AG20443 (cell line): ENCODE data around the gene ATXN2.
"Not testable (repeated sequence)": the region's sequence is repeated elsewhere in the genome, so short reads cannot be mapped to it uniquely, and the experiment has no call there.

Experiments used
- DNase-seq: peaks from one replicate; pipeline ENCODE4 v3.0.0; 2012; ENCODE audit warnings: low spot score, mixed read lengths

The ATXN2 gene

GRCh38 chr12:111570084-111570961, 28.8 kb downstream of the ATXN2 start:
- DNase-seq, result peak; percentile 80

- no peak for DNase-seq
Measured at GRCh38 chr12:111569363-111570083, 29.6 kb downstream of the ATXN2 start.

- DNase-seq, result not testable (repeated sequence)
Measured at GRCh38 chr12:111560844-111561243, 38.3 kb downstream of the ATXN2 start.

- no peak for DNase-seq
Measured at GRCh38 chr12:111558107-111558376, 41.1 kb downstream of the ATXN2 start.

GRCh38 chr12:111557271-111558106, 41.6 kb downstream of the ATXN2 start:
- peak; percentile 50 for DNase-seq

- no peak for DNase-seq
Measured at GRCh38 chr12:111556676-111557075, 42.4 kb downstream of the ATXN2 start.

- not testable (repeated sequence) for DNase-seq
Measured at GRCh38 chr12:111555313-111555712, 43.8 kb downstream of the ATXN2 start.

GRCh38 chr12:111546758-111547383, 52.2 kb downstream of the ATXN2 start:
- no peak for DNase-seq

- DNase-seq, result no peak
Measured at GRCh38 chr12:111546171-111546570, 52.9 kb downstream of the ATXN2 start.

GRCh38 chr12:111544032-111544431, 55.1 kb downstream of the ATXN2 start:
- DNase-seq, result no peak

- DNase-seq, result no peak
Measured at GRCh38 chr12:111532751-111533150, 66.4 kb downstream of the ATXN2 start.

- peak; percentile 79 for DNase-seq
Measured at GRCh38 chr12:111529424-111530368, 69.4 kb downstream of the ATXN2 start.

- no peak for DNase-seq
Measured at GRCh38 chr12:111523587-111524167, 75.4 kb downstream of the ATXN2 start.

GRCh38 chr12:111521801-111522200, 77.3 kb downstream of the ATXN2 start:
- DNase-seq, result no peak

- DNase-seq, result no peak
Measured at GRCh38 chr12:111519937-111520336, 79.2 kb downstream of the ATXN2 start.

GRCh38 chr12:111519083-111519482, 80.0 kb downstream of the ATXN2 start:
- DNase-seq, result no peak

GRCh38 chr12:111507719-111508118, 91.4 kb downstream of the ATXN2 start:
- not testable (repeated sequence) for DNase-seq

- not testable (repeated sequence) for DNase-seq
Measured at GRCh38 chr12:111507258-111507657, 91.9 kb downstream of the ATXN2 start.

- no peak for DNase-seq
Measured at GRCh38 chr12:111506260-111506659, 92.9 kb downstream of the ATXN2 start.

GRCh38 chr12:111505601-111506036, 93.5 kb downstream of the ATXN2 start:
- no peak for DNase-seq
